WTC11 (cell line): Measurements from ENCODE around the gene PAPPA2. TPM values are rescaled to one million over a fixed set of nuclear protein-coding genes. Genes with fewer than 3 reads are reported as not detected.

Source experiments
- ATAC-seq: fragments of 200-7000 bp; cut with Tn5 transposase; 2 replicates; pipeline ENCODE4 v1.10.0; 2021; ENCODE audit warnings: mild to moderate bottlenecking, moderate library complexity
- CTCF ChIA-PET: fragments of 300-600 bp; sonication (Branson Sonifier 250); formaldehyde crosslinking; loops from one replicate; lab custom pipeline; 2021; ENCODE audit warnings: antibody characterized with exemption; lab: Charles Lee
- POLR2A ChIA-PET: fragments of 350-600 bp; sonication (Branson Sonifier 250); formaldehyde crosslinking; loops from one replicate; lab custom pipeline; 2021; ENCODE audit warnings: antibody characterized with exemption; lab: Charles Lee
- DNase-seq: peaks from one replicate; pipeline ENCODE4 v3.0.0; 2021; ENCODE audit warnings: low spot score
- H3K27ac Mint-ChIP-seq: 2 replicates; pipeline ENCODE4 v1.8.0; 2021; ENCODE audit warnings: mixed read lengths
- H3K27me3 Mint-ChIP-seq: 2 replicates; pipeline ENCODE4 v1.8.0; 2021; ENCODE audit warnings: low read depth, mild to moderate bottlenecking, moderate library complexity, mixed read lengths
- H3K36me3 Mint-ChIP-seq: 2 replicates; pipeline ENCODE4 v1.8.0; 2021; ENCODE audit warnings: mixed read lengths
- H3K4me1 Mint-ChIP-seq: 2 replicates; pipeline ENCODE4 v1.8.0; 2022; ENCODE audit warnings: mixed read lengths
- H3K4me3 Mint-ChIP-seq: 2 replicates; pipeline ENCODE4 v1.8.0; 2021; ENCODE audit warnings: mild to moderate bottlenecking, moderate library complexity, mixed read lengths
- H3K9me3 Mint-ChIP-seq: 2 replicates; pipeline ENCODE4 v1.8.0; 2021; ENCODE audit warnings: mixed read lengths
- EMX1 ChIP-seq: fragments of 250-450 bp; sonication (Bioruptor Pico); IDR thresholded peaks from 2 replicates; pipeline ENCODE4 v1.8.0; 2021; ENCODE audit warnings: mild to moderate bottlenecking
- HMGA2 ChIP-seq: fragments of 250-450 bp; sonication (Bioruptor Pico); IDR thresholded peaks from 2 replicates; pipeline ENCODE4 v1.4.0; 2021; ENCODE audit warnings: mild to moderate bottlenecking, moderate library complexity
- MYBL2 ChIP-seq: sonication (generic); formaldehyde crosslinking; IDR thresholded peaks from 2 replicates; pipeline ENCODE4 v1.8.1; 2023; ENCODE audit warnings: mild to moderate bottlenecking, moderate library complexity, missing genetic modification reagents
- SMAD4 ChIP-seq: sonication (generic); formaldehyde crosslinking; IDR thresholded peaks from 2 replicates; pipeline ENCODE4 v1.8.0; 2022; ENCODE audit warnings: mild to moderate bottlenecking, missing genetic modification reagents
- SOX15 ChIP-seq: fragments of 250-450 bp; sonication (Bioruptor Pico); IDR thresholded peaks from 2 replicates; pipeline ENCODE4 v1.9.0; 2021; ENCODE audit warnings: mild to moderate bottlenecking
- TCF7 ChIP-seq: sonication (generic); formaldehyde crosslinking; IDR thresholded peaks from 2 replicates; pipeline ENCODE4 v1.8.0; 2022; ENCODE audit warnings: mild to moderate bottlenecking, low read depth, missing genetic modification reagents, moderate library complexity
- ZBTB43 ChIP-seq: sonication (generic); formaldehyde crosslinking; IDR thresholded peaks from 2 replicates; pipeline ENCODE4 v1.8.1; 2023; ENCODE audit warnings: mild to moderate bottlenecking, missing genetic modification reagents
- ZNF138 ChIP-seq: sonication (generic); formaldehyde crosslinking; conservative IDR thresholded peaks from 2 replicates; pipeline ENCODE4 v1.8.1; 2022; ENCODE audit warnings: mild to moderate bottlenecking, moderate library complexity, missing genetic modification reagents
- ZNF317 ChIP-seq: sonication (generic); formaldehyde crosslinking; IDR thresholded peaks from 2 replicates; pipeline ENCODE4 v1.8.1; 2023; ENCODE audit warnings: low read depth, mild to moderate bottlenecking, moderate library complexity, missing genetic modification reagents, borderline replicate concordance
- ZSCAN18 ChIP-seq: fragments of 250-450 bp; sonication (Bioruptor Pico); IDR thresholded peaks from 2 replicates; pipeline ENCODE4 v2.1.2; 2022; ENCODE audit warnings: mild to moderate bottlenecking, moderate library complexity
- total RNA-seq: library from RNA; stranded (reverse); gene quantifications from 3 replicates; pipeline ENCODE4 v1.2.3, GENCODE V29; 2021
- TF ChIP-seq, protein P1 (sequence below): fragments of 250-450 bp; sonication (Bioruptor Pico); IDR thresholded peaks from 2 replicates; pipeline ENCODE4 v1.9.0; 2021; ENCODE audit warnings: mild to moderate bottlenecking, borderline replicate concordance
- TF ChIP-seq, protein P2 (sequence below): fragments of 250-450 bp; sonication (Bioruptor Pico); IDR thresholded peaks from 2 replicates; pipeline ENCODE4 v1.8.0; 2021; ENCODE audit warnings: mild to moderate bottlenecking
- TF ChIP-seq, protein P3 (sequence below): sonication (generic); formaldehyde crosslinking; IDR thresholded peaks from 2 replicates; pipeline ENCODE4 v1.8.1; 2023; ENCODE audit warnings: mild to moderate bottlenecking, missing genetic modification reagents, borderline replicate concordance

The PAPPA2 gene
- total RNA-seq, 1 experiment from 2014 or later = 0.74 TPM

DNA sequence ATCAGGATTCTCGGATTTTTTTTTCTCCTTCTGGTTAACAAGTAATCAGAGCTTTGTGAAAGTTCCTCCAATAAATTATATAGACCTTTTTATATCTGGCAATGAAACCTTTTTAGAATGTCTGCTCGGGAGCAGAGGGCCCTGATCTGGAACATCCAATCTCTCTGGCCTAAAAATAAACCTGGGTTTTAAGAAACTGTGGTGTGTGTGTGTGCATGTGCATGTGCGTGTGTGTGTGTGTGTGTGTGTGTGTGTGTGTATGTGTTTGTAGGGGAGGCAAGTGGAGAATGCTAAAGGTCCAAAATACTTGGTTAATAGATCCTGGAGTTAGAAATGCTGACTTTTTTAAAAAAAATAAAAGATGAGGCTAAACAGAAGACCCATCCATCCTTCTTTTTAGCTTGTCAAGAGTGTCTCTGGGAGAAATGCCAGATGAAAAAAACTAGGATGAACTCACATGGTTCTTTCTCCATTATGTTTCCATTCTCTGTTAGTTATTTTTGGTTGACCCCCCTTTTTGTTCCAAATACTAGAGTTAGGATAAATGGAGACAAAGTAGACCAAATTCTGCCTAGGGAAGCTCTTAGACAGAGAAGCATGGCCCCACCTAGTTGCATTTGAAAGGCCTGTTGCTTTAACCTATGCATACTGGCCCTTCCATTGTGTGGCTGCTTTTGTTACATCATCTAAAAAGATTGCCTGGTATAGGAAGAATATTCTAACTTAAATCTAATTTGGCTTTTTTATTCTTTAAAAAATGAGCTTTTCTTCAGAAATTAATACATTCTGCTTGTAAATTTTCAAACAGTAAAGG lies 175.9 kb downstream of the PAPPA2 start:
- no peak overlapping the region for H3K27ac Mint-ChIP-seq
- POLR2A ChIA-PET = no interaction called here
- TF ChIP-seq ZNF317 (CRISPR knock-in tag) (no peak), ZSCAN18 (no peak), EMX1 (CRISPR knock-in tag) (no peak), HMGA2 (CRISPR knock-in tag) (no peak), TCF7 (CRISPR knock-in tag) (no peak), SOX15 (no peak), SMAD4 (CRISPR knock-in tag) (no peak), MYBL2 (CRISPR knock-in tag) (no peak), ZNF138 (CRISPR knock-in tag) (no peak), ZBTB43 (CRISPR knock-in tag) (no peak)
- TF ChIP-seq, protein P1, sequence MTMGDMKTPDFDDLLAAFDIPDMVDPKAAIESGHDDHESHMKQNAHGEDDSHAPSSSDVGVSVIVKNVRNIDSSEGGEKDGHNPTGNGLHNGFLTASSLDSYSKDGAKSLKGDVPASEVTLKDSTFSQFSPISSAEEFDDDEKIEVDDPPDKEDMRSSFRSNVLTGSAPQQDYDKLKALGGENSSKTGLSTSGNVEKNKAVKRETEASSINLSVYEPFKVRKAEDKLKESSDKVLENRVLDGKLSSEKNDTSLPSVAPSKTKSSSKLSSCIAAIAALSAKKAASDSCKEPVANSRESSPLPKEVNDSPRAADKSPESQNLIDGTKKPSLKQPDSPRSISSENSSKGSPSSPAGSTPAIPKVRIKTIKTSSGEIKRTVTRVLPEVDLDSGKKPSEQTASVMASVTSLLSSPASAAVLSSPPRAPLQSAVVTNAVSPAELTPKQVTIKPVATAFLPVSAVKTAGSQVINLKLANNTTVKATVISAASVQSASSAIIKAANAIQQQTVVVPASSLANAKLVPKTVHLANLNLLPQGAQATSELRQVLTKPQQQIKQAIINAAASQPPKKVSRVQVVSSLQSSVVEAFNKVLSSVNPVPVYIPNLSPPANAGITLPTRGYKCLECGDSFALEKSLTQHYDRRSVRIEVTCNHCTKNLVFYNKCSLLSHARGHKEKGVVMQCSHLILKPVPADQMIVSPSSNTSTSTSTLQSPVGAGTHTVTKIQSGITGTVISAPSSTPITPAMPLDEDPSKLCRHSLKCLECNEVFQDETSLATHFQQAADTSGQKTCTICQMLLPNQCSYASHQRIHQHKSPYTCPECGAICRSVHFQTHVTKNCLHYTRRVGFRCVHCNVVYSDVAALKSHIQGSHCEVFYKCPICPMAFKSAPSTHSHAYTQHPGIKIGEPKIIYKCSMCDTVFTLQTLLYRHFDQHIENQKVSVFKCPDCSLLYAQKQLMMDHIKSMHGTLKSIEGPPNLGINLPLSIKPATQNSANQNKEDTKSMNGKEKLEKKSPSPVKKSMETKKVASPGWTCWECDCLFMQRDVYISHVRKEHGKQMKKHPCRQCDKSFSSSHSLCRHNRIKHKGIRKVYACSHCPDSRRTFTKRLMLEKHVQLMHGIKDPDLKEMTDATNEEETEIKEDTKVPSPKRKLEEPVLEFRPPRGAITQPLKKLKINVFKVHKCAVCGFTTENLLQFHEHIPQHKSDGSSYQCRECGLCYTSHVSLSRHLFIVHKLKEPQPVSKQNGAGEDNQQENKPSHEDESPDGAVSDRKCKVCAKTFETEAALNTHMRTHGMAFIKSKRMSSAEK (CRISPR knock-in tag) = no peak
- TF ChIP-seq, protein P2, sequence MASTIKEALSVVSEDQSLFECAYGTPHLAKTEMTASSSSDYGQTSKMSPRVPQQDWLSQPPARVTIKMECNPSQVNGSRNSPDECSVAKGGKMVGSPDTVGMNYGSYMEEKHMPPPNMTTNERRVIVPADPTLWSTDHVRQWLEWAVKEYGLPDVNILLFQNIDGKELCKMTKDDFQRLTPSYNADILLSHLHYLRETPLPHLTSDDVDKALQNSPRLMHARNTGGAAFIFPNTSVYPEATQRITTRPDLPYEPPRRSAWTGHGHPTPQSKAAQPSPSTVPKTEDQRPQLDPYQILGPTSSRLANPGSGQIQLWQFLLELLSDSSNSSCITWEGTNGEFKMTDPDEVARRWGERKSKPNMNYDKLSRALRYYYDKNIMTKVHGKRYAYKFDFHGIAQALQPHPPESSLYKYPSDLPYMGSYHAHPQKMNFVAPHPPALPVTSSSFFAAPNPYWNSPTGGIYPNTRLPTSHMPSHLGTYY (CRISPR knock-in tag) = no peak
- TF ChIP-seq, protein P3, sequence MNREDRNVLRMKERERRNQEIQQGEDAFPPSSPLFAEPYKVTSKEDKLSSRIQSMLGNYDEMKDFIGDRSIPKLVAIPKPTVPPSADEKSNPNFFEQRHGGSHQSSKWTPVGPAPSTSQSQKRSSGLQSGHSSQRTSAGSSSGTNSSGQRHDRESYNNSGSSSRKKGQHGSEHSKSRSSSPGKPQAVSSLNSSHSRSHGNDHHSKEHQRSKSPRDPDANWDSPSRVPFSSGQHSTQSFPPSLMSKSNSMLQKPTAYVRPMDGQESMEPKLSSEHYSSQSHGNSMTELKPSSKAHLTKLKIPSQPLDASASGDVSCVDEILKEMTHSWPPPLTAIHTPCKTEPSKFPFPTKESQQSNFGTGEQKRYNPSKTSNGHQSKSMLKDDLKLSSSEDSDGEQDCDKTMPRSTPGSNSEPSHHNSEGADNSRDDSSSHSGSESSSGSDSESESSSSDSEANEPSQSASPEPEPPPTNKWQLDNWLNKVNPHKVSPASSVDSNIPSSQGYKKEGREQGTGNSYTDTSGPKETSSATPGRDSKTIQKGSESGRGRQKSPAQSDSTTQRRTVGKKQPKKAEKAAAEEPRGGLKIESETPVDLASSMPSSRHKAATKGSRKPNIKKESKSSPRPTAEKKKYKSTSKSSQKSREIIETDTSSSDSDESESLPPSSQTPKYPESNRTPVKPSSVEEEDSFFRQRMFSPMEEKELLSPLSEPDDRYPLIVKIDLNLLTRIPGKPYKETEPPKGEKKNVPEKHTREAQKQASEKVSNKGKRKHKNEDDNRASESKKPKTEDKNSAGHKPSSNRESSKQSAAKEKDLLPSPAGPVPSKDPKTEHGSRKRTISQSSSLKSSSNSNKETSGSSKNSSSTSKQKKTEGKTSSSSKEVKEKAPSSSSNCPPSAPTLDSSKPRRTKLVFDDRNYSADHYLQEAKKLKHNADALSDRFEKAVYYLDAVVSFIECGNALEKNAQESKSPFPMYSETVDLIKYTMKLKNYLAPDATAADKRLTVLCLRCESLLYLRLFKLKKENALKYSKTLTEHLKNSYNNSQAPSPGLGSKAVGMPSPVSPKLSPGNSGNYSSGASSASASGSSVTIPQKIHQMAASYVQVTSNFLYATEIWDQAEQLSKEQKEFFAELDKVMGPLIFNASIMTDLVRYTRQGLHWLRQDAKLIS (CRISPR knock-in tag) = no peak
- H3K9me3 Mint-ChIP-seq = no peaks in the 10 kb centered on the region
- ATAC-seq (peak; percentile 69; the same call in 1 of the 2 replicates), DNase-seq (no peak)
- CTCF ChIA-PET = no interaction called here
- peaks cover 12% of the 10 kb centered on the region for H3K4me1 Mint-ChIP-seq
- H3K36me3 Mint-ChIP-seq = no peaks in the 10 kb centered on the region
- no peak overlapping the region for H3K4me3 Mint-ChIP-seq
- H3K27me3 Mint-ChIP-seq = no peaks in the 10 kb centered on the region
